Heart right ventricle (tissue), 16 donors: Measurements from ENCODE around the gene HRCT1. TPM values are rescaled to one million over a fixed set of nuclear protein-coding genes. Genes with fewer than 3 reads are reported as not detected.
"Not testable (repeated sequence)": the region's sequence is repeated elsewhere in the genome, so short reads cannot be mapped to it uniquely, and the experiment has no call there.

ENCODE experiments used
- ATAC-seq, 8 donors: fragments of 200-7000 bp; cut with Tn5 transposase; one replicate each; pipeline ENCODE4 v1.9.1; 2020; ENCODE audit warnings: mild to moderate bottlenecking in 8 of 8, moderate library complexity in 8 of 8, moderate number of reproducible peaks in 1 of 8
- DNase-seq, 2 donors: peaks; one replicate each; pipeline ENCODE4 v3.0.0-alpha.2; 2020
- H3K27ac ChIP-seq, 10 donors: fragments of 200-600 bp; sonication (generic) in 2 of 10; one replicate each; pipeline versions ENCODE4 v1.5.0 to v1.8.0; 2020 to 2022; ENCODE audit warnings: mild to moderate bottlenecking in 3 of 10
- H3K27me3 ChIP-seq, 7 donors: fragments of 200-600 bp; one replicate each; pipeline ENCODE4 v1.8.0; 2021 to 2022; ENCODE audit warnings: mild to moderate bottlenecking in 2 of 7
- H3K36me3 ChIP-seq, 9 donors: fragments of 200-600 bp; sonication (generic) in 1 of 9; one replicate each; pipeline versions ENCODE4 v1.5.0 to v1.8.0; 2020 to 2022; ENCODE audit warnings: mild to moderate bottlenecking in 2 of 9
- H3K4me1 ChIP-seq, 9 donors: fragments of 200-600 bp; sonication (generic) in 1 of 9; one replicate each; pipeline versions ENCODE4 v1.5.0 to v1.8.0; 2020 to 2022; ENCODE audit warnings: mild to moderate bottlenecking in 4 of 9
- H3K4me3 ChIP-seq, 10 donors: fragments of 200-600 bp; sonication (generic) in 2 of 10; one replicate each; pipeline versions ENCODE4 v1.5.0 to v1.8.0; 2020 to 2022; ENCODE audit warnings: mild to moderate bottlenecking in 7 of 10, moderate library complexity in 2 of 10
- H3K9me3 ChIP-seq, 11 donors: fragments of 200-600 bp in 10 of 11; sonication (generic) in 2 of 11; one replicate each; pipeline versions ENCODE4 v1.5.0 to v1.8.0; 2013 to 2022; ENCODE audit warnings: mild to moderate bottlenecking in 2 of 11, control low read depth in 1 of 11, moderate library complexity in 1 of 11
- WGBS, 2 donors: extraction: QIAGEN DNeasy Blood & Tissue Kit; methylation state at CpG; one replicate each; pipeline ENCODE4 v1.1.7; 2013; ENCODE audit warnings: inconsistent platforms in 1 of 2; 5-methylcytosine and 5-hydroxymethylcytosine counted together
- intact Hi-C, 10 donors: fragments of 100-400 bp; cut with DNase I; formaldehyde crosslinking; loops; one replicate each; pipeline versions ENCODE4 v1.11.1 to v1.14.2; 2022
- polyA plus RNA-seq, 2 donors: library from polyadenylated mRNA; stranded (reverse); fragments of 200-250 nt; gene quantifications; one replicate each; pipeline ENCODE4 v1.2.3, GENCODE V29; 2013
- total RNA-seq, 10 donors: library from RNA; stranded (reverse); fragmentation: NEBNext Ultra II Directional in 3 of 10; extraction: Animal tissue kit (Norgen Biotek cat#: 25700) in 3 of 10; gene quantifications; one replicate each; pipeline versions ENCODE4 v1.2.1 to v1.2.4, GENCODE V29; 2021 to 2023
- TF ChIP-seq, protein P1 (sequence below), 9 donors: fragments of 200-600 bp; sonication (generic) in 2 of 9; IDR thresholded peaks; one replicate each; pipeline versions ENCODE4 v1.5.0 to v1.8.0; 2021 to 2022; ENCODE audit warnings: antibody characterized with exemption in 9 of 9, mild to moderate bottlenecking in 5 of 9, moderate library complexity in 1 of 9
- donor health status: Arrhythmogenic right ventricular cardiomyopathy.
- donor health status: ischemic (EF 13 %, LVEDD 7.1; RV severe dilation, severe dysfunction).
- donor health status: healthy with polysubstance abuse.
- donor health status: DM: no; HTN: yes; CAD: no.
- donor health status: DM: no; HTN: no; CAD: no.
- donor health status: ischemic (EF 25% LVEDD 6.9; RV normal size, moderate dysfunction).
- donor health status: ischemic (EF 25% LVEDD 5.7; RV mildly dilated, moderate dysfunction).
- donor health status: healthy.
- donor health status: DM: yes; HTN: yes; CAD: no.
- donor health status: Ischemic cardiomyopathy.
- donor health status: ischemic (EF 35%, LVEDD 5.7; RV mildly dilated, moderate dysfunction).
- donor health status: nonischemic (EF 11% LVEDD 7.7; RV severe dilation, severe dysfunction).
- donor health status: DM: yes; HTN: yes; CAD: no.
- donor health status: PGD.
- donor health status: ischemic (EF 29% LVEDD 5.4; RV normal size, mild dysfunction).
- donor health status: nonischemic (EF 23%, LVEDD 6.1; RV moderate dilation, normal function).

Gene HRCT1
- total and polyA plus RNA-seq, 12 donors, result 1.5 to 13.9 (median 3.2) TPM

DNA sequence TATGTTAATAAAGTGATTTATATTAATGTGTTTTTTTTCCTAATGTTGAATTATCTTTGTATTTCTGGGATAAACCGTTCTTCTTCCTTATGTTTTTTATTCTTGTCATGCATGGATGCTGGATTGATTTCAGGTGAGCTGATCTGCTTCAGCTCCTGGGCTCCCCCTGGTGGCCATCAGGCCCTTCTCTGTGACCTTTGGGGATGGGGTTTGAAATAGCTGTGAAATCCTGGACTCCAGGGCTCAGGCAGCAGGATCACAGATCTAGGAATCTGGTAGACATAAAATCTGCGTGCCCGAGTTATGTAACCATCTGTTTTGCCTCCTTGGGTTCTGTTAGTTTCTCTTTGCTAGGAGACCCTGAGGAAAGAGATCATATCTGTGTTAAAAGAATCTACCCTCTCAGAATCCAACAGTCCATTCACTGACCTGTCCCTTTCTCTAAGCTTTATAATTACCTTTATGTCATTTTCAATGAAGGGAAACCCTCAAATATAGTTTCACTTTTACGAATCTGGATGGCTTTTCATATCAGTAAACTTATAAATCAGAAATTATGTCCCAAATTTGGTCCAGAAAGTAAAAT, 23.6 kb upstream of the HRCT1 start:
- peaks cover 0 to 9% (median 0%) of the 10 kb centered on the region in 7 donors for H3K27me3 ChIP-seq
- no peaks in the 10 kb centered on the region for H3K4me1 ChIP-seq
- H3K27ac ChIP-seq, result no peak overlapping the region
- no peak overlapping the region for H3K4me3 ChIP-seq
- no peaks in the 10 kb centered on the region for H3K36me3 ChIP-seq
- peak in 7 of 8 donors; percentile 81 to 92 (median 85) for ATAC-seq
- intact Hi-C loops, result loop anchor here (1.0 to 10.0 kb wide), 9 partner anchors 54 to 238 kb away; partner anchors contain the start of genes FAM221B (in 6 of the 10), TMEM8B (in 6 of the 10), NPR2 (in 5 of the 10) and CCDC107 (in 1 of the 10)
- peaks cover 0 to 7% (median 0%) of the 10 kb centered on the region in 11 donors for H3K9me3 ChIP-seq
- DNase-seq, result peak; percentile 84 to 87
- TF ChIP-seq, protein P1, sequence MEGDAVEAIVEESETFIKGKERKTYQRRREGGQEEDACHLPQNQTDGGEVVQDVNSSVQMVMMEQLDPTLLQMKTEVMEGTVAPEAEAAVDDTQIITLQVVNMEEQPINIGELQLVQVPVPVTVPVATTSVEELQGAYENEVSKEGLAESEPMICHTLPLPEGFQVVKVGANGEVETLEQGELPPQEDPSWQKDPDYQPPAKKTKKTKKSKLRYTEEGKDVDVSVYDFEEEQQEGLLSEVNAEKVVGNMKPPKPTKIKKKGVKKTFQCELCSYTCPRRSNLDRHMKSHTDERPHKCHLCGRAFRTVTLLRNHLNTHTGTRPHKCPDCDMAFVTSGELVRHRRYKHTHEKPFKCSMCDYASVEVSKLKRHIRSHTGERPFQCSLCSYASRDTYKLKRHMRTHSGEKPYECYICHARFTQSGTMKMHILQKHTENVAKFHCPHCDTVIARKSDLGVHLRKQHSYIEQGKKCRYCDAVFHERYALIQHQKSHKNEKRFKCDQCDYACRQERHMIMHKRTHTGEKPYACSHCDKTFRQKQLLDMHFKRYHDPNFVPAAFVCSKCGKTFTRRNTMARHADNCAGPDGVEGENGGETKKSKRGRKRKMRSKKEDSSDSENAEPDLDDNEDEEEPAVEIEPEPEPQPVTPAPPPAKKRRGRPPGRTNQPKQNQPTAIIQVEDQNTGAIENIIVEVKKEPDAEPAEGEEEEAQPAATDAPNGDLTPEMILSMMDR (IDR thresholded peaks at IDR 0.05), result peak; percentile 89 to 100 (median 98)
- WGBS, 2 donors, result 1 to 2% methylated on average over 4 of the region's 4 CpGs

DNA sequence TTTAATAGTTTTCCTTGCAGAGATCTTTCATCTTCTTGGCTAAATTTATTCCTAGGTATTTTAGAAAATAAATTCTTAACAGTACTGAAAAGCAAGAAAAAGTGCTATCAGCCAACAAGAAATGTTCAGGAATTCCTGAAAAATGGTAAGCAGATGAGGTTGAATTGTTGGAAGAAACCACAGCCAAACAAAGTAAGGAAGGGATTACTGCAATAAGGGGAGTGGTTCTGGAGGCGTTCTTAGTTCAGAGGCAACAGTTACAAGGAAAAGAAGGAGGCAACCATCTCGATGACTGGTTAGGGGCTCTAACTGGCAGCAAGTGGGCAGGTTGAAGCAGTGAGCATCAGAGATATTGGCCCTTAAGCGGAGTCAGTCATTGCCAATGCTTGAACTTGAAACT, 23.0 kb upstream of the HRCT1 start:
- H3K9me3 ChIP-seq, result peaks cover 0 to under 1% (median 0%) of the 10 kb centered on the region in 11 donors
- 64 to 68% methylated on average over 3 of the region's 3 CpGs for WGBS, 2 donors
- H3K27me3 ChIP-seq, result peaks cover 0 to 9% (median 0%) of the 10 kb centered on the region in 7 donors
- TF ChIP-seq, protein P1 (IDR thresholded peaks at IDR 0.05), result no peak
- H3K27ac ChIP-seq, result no peak overlapping the region
- intact Hi-C loops, result loop anchor here (1.0 to 10.0 kb wide), 9 partner anchors 54 to 238 kb away; partner anchors contain the start of genes FAM221B (in 6 of the 10), TMEM8B (in 6 of the 10), NPR2 (in 5 of the 10) and CCDC107 (in 1 of the 10)
- ATAC-seq (no peak), DNase-seq (no peak)
- no peak overlapping the region for H3K4me3 ChIP-seq
- H3K4me1 ChIP-seq, result no peaks in the 10 kb centered on the region
- H3K36me3 ChIP-seq, result no peaks in the 10 kb centered on the region

DNA sequence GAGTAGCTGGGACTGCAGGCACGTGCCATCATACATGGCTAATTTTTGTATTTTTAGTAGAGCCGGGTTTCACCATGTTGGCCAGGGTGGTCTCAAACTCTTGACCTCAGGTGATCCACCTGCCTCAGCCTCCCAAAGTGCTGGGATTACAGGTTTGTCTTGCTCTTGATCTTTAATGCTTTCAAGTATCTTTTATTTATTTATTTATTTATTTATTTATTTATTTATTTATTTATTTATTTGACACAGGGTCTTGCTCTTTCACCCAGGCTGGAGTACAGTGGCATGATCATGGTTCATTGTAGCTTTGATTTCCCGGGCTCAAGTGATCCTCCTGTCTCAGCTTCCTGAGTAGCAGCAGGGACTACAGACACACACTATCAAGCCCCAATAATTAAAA, 21.1 kb upstream of the HRCT1 start:
- H3K9me3 ChIP-seq, H3K27me3 ChIP-seq, DNase-seq, H3K36me3 ChIP-seq, H3K4me3 ChIP-seq, ATAC-seq, H3K27ac ChIP-seq, H3K4me1 ChIP-seq: not testable (repeated sequence)
- intact Hi-C loops, result loop anchor here in 5 of 10 donors (5.0 to 10.0 kb wide), 4 partner anchors 33 to 240 kb away; partner anchors contain the start of genes FAM221B (in 4 of the 5), TMEM8B (in 4 of the 5), CCDC107 (in 1 of the 5) and RMRP (in 1 of the 5)
- 80 to 85% methylated on average over 3 of the region's 3 CpGs for WGBS, 2 donors

DNA sequence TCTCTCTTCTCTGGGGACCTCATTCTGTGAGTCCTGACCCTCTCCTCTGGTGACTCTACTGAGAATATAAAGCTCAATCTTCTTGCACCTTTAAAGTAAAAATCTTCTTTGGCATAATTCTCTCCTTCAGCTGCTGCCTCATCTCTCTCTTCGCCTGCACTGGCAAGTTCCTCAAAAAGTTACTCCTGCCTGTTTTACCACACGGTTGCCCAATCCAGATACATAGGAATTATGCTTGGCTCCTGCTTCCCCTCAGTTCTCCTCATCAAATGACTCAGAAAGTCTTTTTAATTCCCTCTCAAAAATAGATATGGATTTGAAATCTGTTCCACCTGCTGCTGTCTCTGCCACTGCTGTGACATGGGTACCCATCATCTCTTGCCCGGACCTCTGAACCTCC, 14.4 kb upstream of the HRCT1 start:
- Histone ChIP-seq H3K4me3 (no peak overlapping the region), H3K4me1 (peaks cover 0 to 3% (median 0%) of the 10 kb centered on the region in 9 donors), H3K27ac (no peak overlapping the region), H3K36me3 (no peaks in the 10 kb centered on the region), H3K27me3 (peaks cover 0 to 12% (median 3%) of the 10 kb centered on the region in 7 donors), H3K9me3 (no peaks in the 10 kb centered on the region)
- TF ChIP-seq, protein P1 (IDR thresholded peaks at IDR 0.05), result no peak
- no peak for DNase-seq
- intact Hi-C loops, result no loop called here
- ATAC-seq, result no peak
- WGBS, 2 donors, result 87 to 90% methylated on average over 3 of the region's 3 CpGs

DNA sequence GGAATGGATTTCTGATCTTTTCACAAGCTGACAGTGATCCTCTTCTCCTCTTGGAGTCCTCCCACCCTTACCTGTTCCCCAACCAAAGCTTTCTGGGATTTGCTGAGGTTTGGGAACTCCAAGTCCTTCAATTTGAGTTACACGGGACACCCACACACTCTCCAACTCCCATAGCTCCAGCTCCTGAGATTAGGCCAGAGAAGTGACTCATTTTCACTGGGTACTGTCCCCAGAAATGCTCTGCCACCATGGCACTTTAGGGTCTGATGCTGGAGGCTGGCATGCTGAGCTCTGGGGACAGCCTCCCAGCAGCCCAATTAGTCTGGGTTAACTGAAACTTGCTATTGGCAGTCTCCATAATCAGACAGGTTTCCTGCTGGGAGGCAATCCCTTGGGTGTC, 14.0 kb upstream of the HRCT1 start:
- H3K27me3 ChIP-seq, result peaks cover 0 to 12% (median 3%) of the 10 kb centered on the region in 7 donors
- WGBS, 2 donors, result 74 to 82% methylated on average over 1 of the region's 1 CpG
- no peak for ATAC-seq

More for the DNA sequence above, 14.0 kb upstream of the HRCT1 start:
- H3K4me1 ChIP-seq, result peaks cover 0 to 3% (median 0%) of the 10 kb centered on the region in 9 donors
- H3K9me3 ChIP-seq, result no peaks in the 10 kb centered on the region
- intact Hi-C loops, result no loop called here
- no peaks in the 10 kb centered on the region for H3K36me3 ChIP-seq
- no peak overlapping the region for H3K4me3 ChIP-seq
- H3K27ac ChIP-seq, result no peak overlapping the region
- TF ChIP-seq, protein P1 (IDR thresholded peaks at IDR 0.05), result no peak
- no peak for DNase-seq
